IMR-90 (cell line): Measurements from ENCODE around the gene SVIL. TPM values are rescaled to one million over a fixed set of nuclear protein-coding genes. Genes with fewer than 3 reads are reported as not detected.

ENCODE experiments used
- ATAC-seq: fragments of 200-7000 bp; cut with Tn5 transposase; 2 replicates; pipeline ENCODE4 v1.9.1; 2020; ENCODE audit warnings: low read depth, mild to moderate bottlenecking, moderate library complexity
- BruUV-seq: library from RNA; stranded (reverse); fragments of 400-500 nt; replicated peaks from 2 replicates; lab custom pipeline; 2021; lab: Mats Ljungman, UMichigan
- CTCF ChIA-PET: fragments of 300-600 bp; formaldehyde crosslinking; extraction: SDS; loops from one replicate; lab custom pipeline; 2021; ENCODE audit warnings: antibody characterized with exemption; lab: Yijun Ruan, JAX
- POLR2A ChIA-PET: fragments of 300-600 bp; sonication (Branson Sonifier 250); formaldehyde crosslinking; loops from one replicate; lab custom pipeline; 2022; ENCODE audit warnings: antibody characterized with exemption; ENCODE audit not compliant: unreplicated experiment; lab: Charles Lee
- DNase-seq: peaks from one replicate; pipeline ENCODE4 v3.0.0; 2013
- H2AFZ ChIP-seq: replicated peaks from 2 replicates; pipeline ENCODE3; 2013; ENCODE audit warnings: low read length, mild to moderate bottlenecking; ENCODE audit not compliant: poor library complexity
- H2AK5ac ChIP-seq: 2 replicates; pipeline ENCODE4 v1.6.1; 2013; ENCODE audit warnings: low read depth, low read length, inconsistent platforms
- H2AK9ac ChIP-seq: replicated peaks from 2 replicates; pipeline ENCODE3; 2013; ENCODE audit warnings: mild to moderate bottlenecking, low read depth, low read length, moderate library complexity; ENCODE audit not compliant: poor library complexity
- H2BK120ac ChIP-seq: 2 replicates; pipeline ENCODE4 v1.6.1; 2013; ENCODE audit warnings: low read depth, low read length, inconsistent platforms
- H2BK15ac ChIP-seq: 3 replicates; pipeline ENCODE4 v1.6.1; 2013; ENCODE audit warnings: low read depth, low read length, inconsistent platforms
- H2BK20ac ChIP-seq: 2 replicates; pipeline ENCODE4 v1.6.1; 2013; ENCODE audit warnings: low read depth, mild to moderate bottlenecking, inconsistent platforms, low read length, moderate library complexity
- H2BK5ac ChIP-seq: 2 replicates; pipeline ENCODE4 v1.6.1; 2013; ENCODE audit warnings: mild to moderate bottlenecking, low read depth, low read length, inconsistent platforms; ENCODE audit not compliant: poor library complexity, severe bottlenecking
- H3K14ac ChIP-seq: replicated peaks from 2 replicates; pipeline ENCODE4 v1.6.1; 2013; ENCODE audit warnings: low read depth, low read length, inconsistent platforms
- H3K18ac ChIP-seq: 2 replicates; pipeline ENCODE4 v1.6.1; 2013; ENCODE audit warnings: low read depth, low read length, control low read depth
- H3K23ac ChIP-seq: 2 replicates; pipeline ENCODE4 v1.6.1; 2013; ENCODE audit warnings: low read depth, low read length, inconsistent platforms
- H3K27ac ChIP-seq: 2 replicates; pipeline ENCODE4 v1.5.1; 2013; ENCODE audit warnings: mild to moderate bottlenecking, control low read depth, low read length; ENCODE audit not compliant: insufficient read depth
- H3K27me3 ChIP-seq: 2 replicates; pipeline ENCODE4 v1.6.1; 2013; ENCODE audit warnings: low read length; ENCODE audit not compliant: control insufficient read depth, insufficient read depth
- H3K36me3 ChIP-seq: 2 replicates; pipeline ENCODE4 v1.6.1; 2013; ENCODE audit warnings: low read length, mixed read lengths; ENCODE audit not compliant: control insufficient read depth, insufficient read depth
- H3K4ac ChIP-seq: 2 replicates; pipeline ENCODE4 v1.6.1; 2013; ENCODE audit warnings: low read depth, low read length, inconsistent platforms
- H3K4me1 ChIP-seq: 2 replicates; pipeline ENCODE4 v1.6.1; 2013; ENCODE audit warnings: low read length, mixed read lengths; ENCODE audit not compliant: control insufficient read depth, insufficient read depth
- H3K4me2 ChIP-seq: 2 replicates; pipeline ENCODE4 v1.6.1; 2013; ENCODE audit warnings: low read depth, mild to moderate bottlenecking, control low read depth, low read length, moderate library complexity
- H3K4me3 ChIP-seq: 2 replicates; pipeline ENCODE4 v1.5.1; 2013; ENCODE audit warnings: low read depth, mild to moderate bottlenecking, control low read depth, low read length, moderate library complexity; ENCODE audit not compliant: insufficient read depth
- H3K56ac ChIP-seq: 2 replicates; pipeline ENCODE4 v1.6.1; 2013; ENCODE audit warnings: low read length, inconsistent platforms; ENCODE audit not compliant: insufficient read depth; ENCODE audit errors: extremely low read depth
- H3K79me1 ChIP-seq, 2 experiments: 2 replicates each; pipeline ENCODE4 v1.6.1; 2013; ENCODE audit warnings: low read length in 2 of 2, inconsistent platforms in 1 of 2, low read depth in 1 of 2
- H3K9ac ChIP-seq: 2 replicates; pipeline ENCODE4 v1.6.1; 2013; ENCODE audit warnings: low read depth, low read length, control low read depth
- H3K9me1 ChIP-seq: 2 replicates; pipeline ENCODE4 v1.6.1; 2013; ENCODE audit warnings: low read length, inconsistent platforms; ENCODE audit not compliant: insufficient read depth
- H3K9me3 ChIP-seq: 2 replicates; pipeline ENCODE4 v1.6.1; 2013; ENCODE audit warnings: low read length; ENCODE audit not compliant: control insufficient read depth, insufficient read depth
- H4K20me1 ChIP-seq: 2 replicates; pipeline ENCODE4 v1.6.1; 2013; ENCODE audit warnings: low read length, inconsistent platforms; ENCODE audit not compliant: insufficient read depth
- H4K5ac ChIP-seq: 2 replicates; pipeline ENCODE4 v1.6.1; 2013; ENCODE audit warnings: mild to moderate bottlenecking, low read depth, low read length, control low read depth
- H4K8ac ChIP-seq, 2 experiments: 2 replicates each; pipeline ENCODE4 v1.6.1; 2013; ENCODE audit warnings: low read depth in 2 of 2, low read length in 2 of 2, control low read depth in 1 of 2, inconsistent platforms in 1 of 2
- H4K91ac ChIP-seq: 2 replicates; pipeline ENCODE4 v1.6.1; 2013; ENCODE audit warnings: low read depth, low read length, inconsistent platforms; ENCODE audit not compliant: insufficient read depth
- BHLHE40 ChIP-seq: fragments of 150-350 bp; IDR thresholded peaks from 2 replicates; pipeline ENCODE4 v1.6.1; 2016; ENCODE audit warnings: mild to moderate bottlenecking, low read depth, low read length
- MAFK ChIP-seq: IDR thresholded peaks from 2 replicates; pipeline ENCODE4 v1.6.1; 2012; ENCODE audit warnings: low read depth, low read length, improper control_type of control experiment
- POLR2A ChIP-seq: IDR thresholded peaks from 2 replicates; pipeline ENCODE4 v1.6.1; 2012; ENCODE audit warnings: mild to moderate bottlenecking, low read depth, low read length
- SMC3 ChIP-seq: fragments of 150-350 bp; IDR thresholded peaks from 2 replicates; pipeline ENCODE4 v1.6.1; 2016; ENCODE audit warnings: low read depth, mild to moderate bottlenecking, antibody characterized with exemption, low read length, moderate library complexity
- WGBS, 2 experiments: methylation state at CpG; one replicate each; pipeline versions ENCODE4 v1.1.5 to v1.1.7; 2013; ENCODE audit warnings: missing lambda C conversion rate in 2 of 2; ENCODE audit not compliant: insufficient read length in 1 of 2; ENCODE audit errors: extremely low coverage in 2 of 2; 5-methylcytosine and 5-hydroxymethylcytosine counted together
- dilution Hi-C: fragments of 300-500 bp; cut with HindIII; formaldehyde crosslinking; loops from one replicate; pipeline ENCODE4 v1.14.3; 2018; ENCODE audit warnings: low sequenced_read_pairs; ENCODE audit not compliant: unreplicated experiment
- in situ Hi-C: fragments of 300-500 bp; cut with MboI; formaldehyde crosslinking; loops from 3 replicates; pipeline ENCODE4 v1.14.3; 2019; ENCODE audit warnings: low sequenced_read_pairs, inconsistent platforms, mixed read lengths
- intact Hi-C: fragments of 100-400 bp; cut with micrococcal nuclease; formaldehyde crosslinking; loops from 2 replicates; pipeline ENCODE4 v1.10.0; 2022
- polyA plus RNA-seq, 3 experiments: library from polyadenylated mRNA; depleted of rRNA; stranded (reverse); fragments of >200 nt; gene quantifications; 2 replicates each; pipeline ENCODE4 v1.2.3, GENCODE V29; 2012; ENCODE audit warnings: low replicate concordance in 1 of 3
- total RNA-seq: library from RNA; depleted of rRNA; stranded (reverse); fragments of >200 nt; gene quantifications from 2 replicates; pipeline ENCODE4 v1.2.3, GENCODE V29; 2012
- TF ChIP-seq, protein P1 (sequence below): fragments of 150-350 bp; IDR thresholded peaks from 2 replicates; pipeline ENCODE4 v1.6.1; 2017; ENCODE audit warnings: mild to moderate bottlenecking, antibody characterized with exemption, low read length, low read depth

The SVIL gene
- total and polyA plus RNA-seq, 2 of the 4 experiments (the other 2 are of a cell fraction), result 11.5 to 11.6 TPM

DNA sequence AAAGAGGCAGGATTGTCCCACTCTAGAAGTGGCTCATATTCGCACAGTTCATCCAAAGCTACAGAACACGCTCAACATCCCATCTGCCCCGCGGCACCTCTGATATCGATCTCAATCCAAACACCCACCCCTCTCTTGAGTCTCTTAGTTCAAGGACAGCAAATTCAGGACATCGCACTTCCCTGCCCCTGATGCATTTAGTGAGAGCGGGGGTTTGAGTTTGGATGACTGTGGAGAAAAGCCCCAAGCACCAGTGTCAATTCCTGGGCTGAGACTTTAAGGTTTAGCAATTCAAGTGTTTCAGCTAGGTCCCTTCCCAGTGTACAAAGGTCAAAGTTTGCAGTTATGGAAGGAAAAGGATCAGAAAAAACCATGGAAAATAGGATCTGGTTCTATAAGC lies 179.7 kb downstream of the SVIL start:
- Histone ChIP-seq H4K5ac (no peak overlapping the region), H4K8ac (no peak overlapping the region), H3K4me1 (peaks cover 3% of the 10 kb centered on the region; the same call in 1 of the 2 replicates), H4K20me1 (peaks cover 10% of the 10 kb centered on the region), H3K79me1 (peaks cover 17 to 69% of the 10 kb centered on the region in 2 experiments; a peak in 3 of 4 replicates), H3K9ac (no peak overlapping the region), H3K14ac (no peak overlapping the region), H3K9me3 (no peaks in the 10 kb centered on the region; the same call in 1 of the 2 replicates), H3K4ac (no peak overlapping the region), H3K23ac (no peak overlapping the region), H3K4me3 (no peak overlapping the region), H2AFZ (no peak overlapping the region), H3K4me2 (no peak overlapping the region), H3K56ac (no peak overlapping the region), H3K36me3 (peaks cover 21% of the 10 kb centered on the region), H3K18ac (no peak overlapping the region), H3K27me3 (no peaks in the 10 kb centered on the region), H4K91ac (no peak overlapping the region), H2BK15ac (no peak overlapping the region), H3K9me1 (0 out of 2 replicates have a peak, but pooled peaks cover 4% of the 10 kb centered on the region), H2BK5ac (no peak overlapping the region), H2BK20ac (no peak overlapping the region), H2AK9ac (no peak overlapping the region), H2BK120ac (no peak overlapping the region), H3K27ac (no peak overlapping the region), H2AK5ac (no peak overlapping the region)
- no peak for DNase-seq
- TF ChIP-seq MAFK (no peak), SMC3 (no peak), BHLHE40 (no peak), POLR2A (no peak)
- TF ChIP-seq, protein P1, sequence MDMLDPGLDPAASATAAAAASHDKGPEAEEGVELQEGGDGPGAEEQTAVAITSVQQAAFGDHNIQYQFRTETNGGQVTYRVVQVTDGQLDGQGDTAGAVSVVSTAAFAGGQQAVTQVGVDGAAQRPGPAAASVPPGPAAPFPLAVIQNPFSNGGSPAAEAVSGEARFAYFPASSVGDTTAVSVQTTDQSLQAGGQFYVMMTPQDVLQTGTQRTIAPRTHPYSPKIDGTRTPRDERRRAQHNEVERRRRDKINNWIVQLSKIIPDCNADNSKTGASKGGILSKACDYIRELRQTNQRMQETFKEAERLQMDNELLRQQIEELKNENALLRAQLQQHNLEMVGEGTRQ, result no peak
- ATAC-seq, result no peak
- no CpG with 5 or more reads among the region's 7 CpGs for WGBS, 2 experiments
- ChIA-PET POLR2A (no interaction called here), CTCF (no interaction called here)
- intact Hi-C loops, result no loop called here
- dilution Hi-C loops, result no loop called here
- in situ Hi-C loops, result no loop called here
- no TSS peak for BruUV-seq
